GM19463 (cell line): ENCODE measurements around the gene SGIP1.
"Not testable (repeated sequence)": the region's sequence is repeated elsewhere in the genome, so short reads cannot be mapped to it uniquely, and the experiment has no call there.

ENCODE experiments used
- ATAC-seq: cut with Tn5 transposase; IDR thresholded peaks from one replicate; pipeline ENCODE4 v1.9.1; 2021; ENCODE audit warnings: mild to moderate bottlenecking, moderate library complexity; ENCODE audit not compliant: unreplicated experiment

The SGIP1 gene

DNA sequence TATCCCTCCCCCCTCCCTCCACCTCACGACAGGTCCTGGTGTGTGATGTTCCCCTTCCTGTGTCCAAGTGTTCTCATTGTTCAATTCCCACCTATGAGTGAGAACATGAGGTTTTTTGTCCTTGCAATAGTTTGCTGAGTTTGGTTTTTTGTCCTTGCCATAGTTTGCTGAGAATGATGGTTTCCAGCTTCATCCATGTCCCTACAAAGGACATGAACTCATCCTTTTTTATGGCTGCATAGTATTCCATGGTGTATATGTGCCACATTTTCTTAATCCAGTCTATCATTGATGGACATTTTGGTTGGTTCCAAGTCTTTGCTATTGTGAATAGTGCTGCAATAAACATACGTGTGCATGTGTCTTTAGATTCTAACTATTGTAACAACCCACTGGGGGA is 261.9 kb downstream of the SGIP1 start:
- ATAC-seq, result not testable (repeated sequence)
